A549 (cell line): ENCODE measurements around the gene SUOX. TPM values are rescaled to one million over a fixed set of nuclear protein-coding genes. Genes with fewer than 3 reads are reported as not detected.

Experiments
- ATAC-seq, 2 experiments: fragments of 200-7000 bp in 1 of 2; fragments of >200 bp in 1 of 2; cut with Nextera tagmentation in 1 of 2; cut with Tn5 transposase in 1 of 2; 3 replicates each; pipeline versions ENCODE4 v1.8.0 to v1.9.1; 2018 to 2020; ENCODE audit warnings: mild to moderate bottlenecking in 1 of 2, moderate library complexity in 1 of 2
- CTCF ChIA-PET: fragments of 300-600 bp; sonication (Branson Sonifier 250); formaldehyde crosslinking; extraction: SDS; loops from one replicate; lab custom pipeline; 2021; ENCODE audit warnings: antibody characterized with exemption, inconsistent platforms; lab: Yijun Ruan, JAX
- POLR2A ChIA-PET: fragments of 350-600 bp; formaldehyde crosslinking; extraction: SDS; loops from one replicate; lab custom pipeline; 2021; ENCODE audit warnings: antibody characterized with exemption, inconsistent platforms; lab: Yijun Ruan, JAX
- DNase-seq, 2 experiments: peaks; one replicate each; pipeline versions ENCODE4 v3.0.0 to v3.0.0-alpha.2; 2011 to 2016; ENCODE audit warnings: low read depth in 1 of 2, low spot score in 1 of 2
- FAIRE-seq: peaks from 2 replicates; lab custom pipeline; 2011; peaks lifted over from hg19 to GRCh38; lab: Jason Lieb, UNC
- H3K27ac ChIP-seq, 2 experiments: fragments of >200 bp; sonication (Bioruptor Twin); formaldehyde crosslinking; 3 replicates each; pipeline ENCODE4 v1.5.1; 2016 to 2017
- H3K4me1 ChIP-seq: fragments of >200 bp; sonication (Bioruptor Twin); formaldehyde crosslinking; 3 replicates; pipeline ENCODE4 v1.6.1; 2016
- H3K4me2 ChIP-seq: fragments of >200 bp; sonication (Bioruptor Twin); formaldehyde crosslinking; 3 replicates; pipeline ENCODE4 v1.6.1; 2016
- H3K4me3 ChIP-seq: fragments of >200 bp; sonication (Bioruptor Twin); formaldehyde crosslinking; 3 replicates; pipeline ENCODE4 v1.5.1; 2016
- H3K9me3 ChIP-seq: fragments of >200 bp; sonication (Bioruptor Twin); formaldehyde crosslinking; 3 replicates; pipeline ENCODE4 v1.6.1; 2016
- BHLHE40 ChIP-seq: IDR thresholded peaks from 2 replicates; pipeline ENCODE4 v1.6.1; 2012; ENCODE audit warnings: low read depth, low read length, inconsistent platforms
- CBX2 ChIP-seq: fragments of 200-600 bp; sonication (generic); IDR thresholded peaks from 2 replicates; pipeline ENCODE4 v1.6.1; 2016; ENCODE audit warnings: low read depth, mild to moderate bottlenecking, borderline replicate concordance
- CTCF ChIP-seq: fragments of >200 bp; sonication (Bioruptor Twin); formaldehyde crosslinking; IDR thresholded peaks from 3 replicates; pipeline ENCODE4 v1.5.1; 2016
- EHMT2 ChIP-seq: fragments of 200-600 bp; sonication (generic); IDR thresholded peaks from 2 replicates; pipeline ENCODE4 v1.6.1; 2016; ENCODE audit warnings: antibody characterized with exemption, low read depth, mild to moderate bottlenecking, moderate library complexity
- FOSL2 ChIP-seq, 2 experiments: fragments of 450-650 bp in 1 of 2; fragments of >200 bp in 1 of 2; sonication (Bioruptor Twin) in 1 of 2; formaldehyde crosslinking; IDR thresholded peaks; 2 replicates each; pipeline versions ENCODE4 v1.5.0 to v1.6.1; 2016 to 2020; ENCODE audit warnings: mild to moderate bottlenecking in 1 of 2, moderate library complexity in 1 of 2
- FOXS1 ChIP-seq: fragments of 250-450 bp; sonication (Bioruptor Pico); IDR thresholded peaks from 2 replicates; pipeline ENCODE4 v1.5.0; 2020; ENCODE audit warnings: mild to moderate bottlenecking, moderate library complexity
- HEYL ChIP-seq: fragments of 250-450 bp; sonication (Bioruptor Pico); IDR thresholded peaks from 2 replicates; pipeline ENCODE4 v1.8.0; 2021; ENCODE audit warnings: mild to moderate bottlenecking, moderate library complexity
- HOXA7 ChIP-seq: fragments of 250-450 bp; sonication (Bioruptor Pico); IDR thresholded peaks from 2 replicates; pipeline ENCODE4 v1.5.0; 2020; ENCODE audit warnings: mild to moderate bottlenecking, moderate library complexity
- HOXB5 ChIP-seq: fragments of 250-450 bp; sonication (Bioruptor Pico); IDR thresholded peaks from 2 replicates; pipeline ENCODE4 v1.5.0; 2020; ENCODE audit warnings: mild to moderate bottlenecking, moderate library complexity
- KDM5A ChIP-seq: fragments of 200-600 bp; sonication (generic); IDR thresholded peaks from 2 replicates; pipeline ENCODE4 v1.6.1; 2016; ENCODE audit warnings: antibody characterized with exemption, mild to moderate bottlenecking
- MAX ChIP-seq: IDR thresholded peaks from 2 replicates; pipeline ENCODE4 v1.6.1; 2012
- MAZ ChIP-seq: fragments of 150-350 bp; IDR thresholded peaks from 2 replicates; pipeline ENCODE4 v1.6.1; 2014; ENCODE audit warnings: antibody characterized with exemption, low read depth, low read length, borderline replicate concordance
- MYC ChIP-seq: IDR thresholded peaks from 2 replicates; pipeline ENCODE4 v1.6.1; 2012; ENCODE audit warnings: mild to moderate bottlenecking, inconsistent platforms, low read length, improper control_type of control experiment, borderline replicate concordance
- NFE2L2 ChIP-seq: fragments of 150-350 bp; conservative IDR thresholded peaks from 2 replicates; pipeline ENCODE4 v1.6.1; 2014; ENCODE audit warnings: low read length
- NPAS2 ChIP-seq: fragments of 250-450 bp; sonication (Bioruptor Pico); IDR thresholded peaks from 2 replicates; pipeline ENCODE4 v1.8.0; 2022; ENCODE audit warnings: mild to moderate bottlenecking, moderate library complexity, borderline replicate concordance
- PBX3 ChIP-seq: IDR thresholded peaks from 2 replicates; pipeline ENCODE4 v1.6.1; 2012
- RCOR1 ChIP-seq: fragments of 150-350 bp; IDR thresholded peaks from 2 replicates; pipeline ENCODE4 v1.6.1; 2014; ENCODE audit warnings: antibody characterized with exemption, low read length, low read depth
- USF2 ChIP-seq: fragments of 450-650 bp; IDR thresholded peaks from 2 replicates; pipeline ENCODE4 v1.6.1; 2014; ENCODE audit warnings: antibody characterized with exemption
- ZSCAN20 ChIP-seq: fragments of 250-450 bp; sonication (Bioruptor Pico); IDR thresholded peaks from 2 replicates; pipeline ENCODE4 v1.8.0; 2022; ENCODE audit warnings: mild to moderate bottlenecking, moderate library complexity
- WGBS: methylation state at CpG from one replicate; pipeline ENCODE4 v1.1.6; 2017; ENCODE audit errors: missing lambda C conversion rate; 5-methylcytosine and 5-hydroxymethylcytosine counted together
- polyA plus RNA-seq, 4 experiments: library from polyadenylated mRNA; depleted of rRNA in 3 of 4; stranded (reverse); fragments of >200 nt; fragmentation: RNase III in 1 of 4; extraction: RNeasy Plus Mini Kit Qiagen cat#74134 plus additional on column Dnase treatment in 1 of 4; gene quantifications; 2 replicates in 3 of 4; 3 replicates in 1 of 4; pipeline ENCODE4 v1.2.3, GENCODE V29; 2011 to 2017

Gene SUOX
- polyA plus RNA-seq, 2 of the 4 experiments (the other 2 are of a cell fraction), result 13.6 to 15.6 TPM

GRCh38 chr12:55991110-55991509, 6.0 kb upstream of the SUOX start:
- no peaks in the 10 kb centered on the region for H3K9me3 ChIP-seq
- FAIRE-seq, result no peak
- 87% methylated on average over 3 of the region's 3 CpGs for WGBS
- POLR2A ChIA-PET, result interaction anchor here (0.7 to 1.3 kb wide), 2 partner anchors 16 to 114 kb away, joined by 4 to 13 read pairs; no protein-coding TSS in a partner anchor
- H3K4me1 ChIP-seq, result no peaks in the 10 kb centered on the region
- no peak overlapping the region for H3K4me3 ChIP-seq
- CTCF ChIA-PET, result interaction anchor here (0.8 to 4.0 kb wide), 10 partner anchors 9 to 252 kb away, joined by 3 to 21 read pairs (median 4); partner anchors contain the start of gene RAB5B
- no peak overlapping the region for H3K27ac ChIP-seq
- TF ChIP-seq KDM5A (no peak), BHLHE40 (no peak), FOXS1 (CRISPR knock-in tag) (no peak), MAZ (no peak), HEYL (CRISPR knock-in tag) (no peak)
- TF ChIP-seq, all 56 proteins: peak for 0
- ATAC-seq (no peak), DNase-seq (no peak)
- H3K4me2 ChIP-seq, result no peak overlapping the region

GRCh38 chr12:55993230-55993853, 3.7 kb upstream of the SUOX start:
- Histone ChIP-seq H3K4me2 (no peak overlapping the region), H3K4me3 (no peak overlapping the region), H3K9me3 (no peaks in the 10 kb centered on the region), H3K4me1 (peaks cover 6% of the 10 kb centered on the region; the same call in 1 of the 3 replicates), H3K27ac (no peak overlapping the region)
- CTCF ChIA-PET, result interaction anchor here (0.6 to 4.1 kb wide), 6 partner anchors 9 to 67 kb away, joined by 3 to 40 read pairs (median 4); partner anchors contain the start of gene RAB5B
- POLR2A ChIA-PET, result no interaction called here
- WGBS, result 88% methylated on average over 4 of the region's 4 CpGs
- ATAC-seq (no peak), DNase-seq (no peak), FAIRE-seq (no peak)
- no peak for TF ChIP-seq CBX2
- no peak for TF ChIP-seq FOSL2 (IDR thresholded peaks at IDR 0.05)
- TF ChIP-seq FOSL2 (CRISPR knock-in tag; IDR thresholded peaks at IDR 0.05), result no peak
- no peak for TF ChIP-seq EHMT2
- TF ChIP-seq HOXA7, result no peak
- TF ChIP-seq PBX3, result no peak
- TF ChIP-seq RCOR1, result no peak
- no peak for TF ChIP-seq MAX
- no peak for TF ChIP-seq NFE2L2
- TF ChIP-seq NPAS2 (CRISPR knock-in tag), result no peak
- TF ChIP-seq MAZ, result no peak
- TF ChIP-seq HOXB5 (CRISPR knock-in tag), result no peak

GRCh38 chr12:55995366-55995765, 1.7 kb upstream of the SUOX start:
- TF ChIP-seq CTCF, result no peak
- TF ChIP-seq ZSCAN20 (CRISPR knock-in tag), result no peak
- TF ChIP-seq USF2, result no peak
- TF ChIP-seq MYC, result no peak
- TF ChIP-seq FOXS1 (CRISPR knock-in tag), result no peak
- TF ChIP-seq, all 56 proteins: peak for 0
- 78% methylated on average over 8 of the region's 8 CpGs for WGBS

More at GRCh38 chr12:55995366-55995765, 1.7 kb upstream of the SUOX start:
- no peak for FAIRE-seq
- no peak for ATAC-seq
- POLR2A ChIA-PET, result interaction anchor here (1.2 kb wide), 1 partner anchor 165 kb away, joined by 3 read pairs; no protein-coding TSS in a partner anchor
- Histone ChIP-seq H3K4me1 (peaks cover 6% of the 10 kb centered on the region; the same call in 1 of the 3 replicates), H3K27ac (no peak overlapping the region), H3K4me3 (no peak overlapping the region), H3K4me2 (no peak overlapping the region), H3K9me3 (no peaks in the 10 kb centered on the region)
- no peak for DNase-seq
- CTCF ChIA-PET, result interaction anchor here (0.5 to 6.1 kb wide), 38 partner anchors 9 to 308 kb away, joined by 3 to 96 read pairs (median 6); partner anchors contain the start of genes GDF11, IKZF4, RAB5B and SMARCC2
